IgD-negative memory B cell (primary cell): ENCODE data around the gene C1orf159. TPM values are rescaled to one million over a fixed set of nuclear protein-coding genes. Genes with fewer than 3 reads are reported as not detected.
"Not testable (repeated sequence)": the region's sequence is repeated elsewhere in the genome, so short reads cannot be mapped to it uniquely, and the experiment has no call there.

Experiments used
- H3K27ac Mint-ChIP-seq, 3 donors: one replicate each; pipeline ENCODE4 v1.8.0; 2020 to 2022; ENCODE audit warnings: mild to moderate bottlenecking in 3 of 3, mixed read lengths in 3 of 3, moderate library complexity in 1 of 3
- H3K27me3 Mint-ChIP-seq: one replicate; pipeline ENCODE4 v1.8.0; 2021; ENCODE audit warnings: mixed read lengths
- H3K36me3 Mint-ChIP-seq: one replicate; pipeline ENCODE4 v1.8.0; 2020; ENCODE audit warnings: mild to moderate bottlenecking, mixed read lengths
- H3K4me1 Mint-ChIP-seq, 3 donors: one replicate each; pipeline ENCODE4 v1.8.0; 2020 to 2022; ENCODE audit warnings: mixed read lengths in 3 of 3, mild to moderate bottlenecking in 1 of 3
- H3K4me3 Mint-ChIP-seq, 4 donors: one replicate each; pipeline ENCODE4 v1.8.0; 2020 to 2022; ENCODE audit warnings: mild to moderate bottlenecking in 4 of 4, mixed read lengths in 4 of 4, moderate library complexity in 3 of 4
- H3K9me3 Mint-ChIP-seq, 3 donors: one replicate each; pipeline ENCODE4 v1.8.0; 2020 to 2021; ENCODE audit warnings: mixed read lengths in 3 of 3, mild to moderate bottlenecking in 1 of 3
- polyA plus RNA-seq: library from polyadenylated mRNA; unstranded; fragments of 300-500 nt; fragmentation: Illumina TruSeq; gene quantifications from one replicate; pipeline ENCODE4 v1.2.3, GENCODE V29; 2021

The C1orf159 gene
- polyA plus RNA-seq, 1 donor from 2014 or later: 7.9 TPM

DNA sequence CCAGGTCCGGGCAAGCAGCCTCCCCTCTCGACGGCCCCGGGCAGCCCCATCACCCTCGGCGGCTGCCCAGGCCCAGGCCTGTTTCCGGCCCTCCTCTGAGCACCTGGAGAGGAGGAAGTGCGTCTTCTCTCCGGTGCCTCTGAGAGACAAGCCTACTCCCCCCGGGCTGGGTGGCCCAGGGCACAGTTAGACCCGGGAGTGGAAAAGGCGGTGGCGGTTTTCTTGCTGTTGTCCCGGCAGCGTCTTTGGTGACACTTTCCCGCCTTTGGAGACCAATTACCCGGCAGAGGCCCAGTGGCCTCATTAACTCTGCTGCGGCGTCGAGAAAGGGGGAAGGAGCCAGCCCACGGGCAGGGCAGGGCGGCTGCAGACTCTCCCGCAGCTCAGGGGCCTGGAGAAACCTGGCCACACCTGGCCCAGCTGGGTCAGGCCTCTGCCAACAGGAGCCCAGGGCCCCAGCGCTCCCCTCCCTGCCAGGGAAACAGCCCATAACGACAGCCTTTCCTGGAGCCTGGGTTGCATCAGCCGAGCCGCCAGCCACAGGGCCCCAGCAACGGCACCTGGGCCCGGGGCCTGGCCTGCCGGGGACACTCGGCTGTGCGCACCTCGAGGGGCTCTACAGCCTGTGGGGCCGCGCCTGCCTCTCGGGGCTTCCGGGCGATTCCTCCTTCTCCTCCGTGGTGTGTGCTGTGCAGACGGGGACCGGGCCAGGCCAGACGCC lies 28.4 kb upstream of the C1orf159 start:
- Mint-ChIP-seq H3K27ac (peak overlapping the region; percentile 89 to 95 (median 92)), H3K4me3 (peak overlapping the region; percentile 65 to 83 (median 77)), H3K27me3 (no peaks in the 10 kb centered on the region), H3K9me3 (no peaks in the 10 kb centered on the region), H3K36me3 (no peaks in the 10 kb centered on the region), H3K4me1 (peaks cover 10 to 18% (median 13%) of the 10 kb centered on the region in 3 donors)

DNA sequence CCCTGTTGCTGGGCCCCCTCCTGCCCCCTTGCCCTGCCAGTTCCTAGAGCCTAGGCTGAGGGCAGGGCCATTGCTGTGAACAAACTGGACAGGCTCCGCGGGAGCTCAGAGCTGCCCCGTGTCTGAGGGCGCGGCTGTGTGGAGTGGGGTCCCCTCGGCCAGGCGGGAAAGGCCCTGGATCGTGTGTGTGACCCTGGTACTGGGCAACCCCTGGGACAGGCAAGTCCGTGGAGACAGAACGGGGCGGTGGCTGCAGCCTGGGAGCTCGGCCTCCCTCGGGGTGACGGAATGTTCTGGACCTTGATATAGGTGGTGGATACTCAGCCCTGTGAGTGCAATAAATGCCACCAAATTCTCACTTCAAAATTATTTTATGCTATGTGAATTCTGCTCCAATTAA lies 27.7 kb upstream of the C1orf159 start:
- Mint-ChIP-seq H3K9me3 (no peaks in the 10 kb centered on the region), H3K27me3 (no peaks in the 10 kb centered on the region), H3K27ac (peak overlapping the region; percentile 89 to 95 (median 92))

DNA sequence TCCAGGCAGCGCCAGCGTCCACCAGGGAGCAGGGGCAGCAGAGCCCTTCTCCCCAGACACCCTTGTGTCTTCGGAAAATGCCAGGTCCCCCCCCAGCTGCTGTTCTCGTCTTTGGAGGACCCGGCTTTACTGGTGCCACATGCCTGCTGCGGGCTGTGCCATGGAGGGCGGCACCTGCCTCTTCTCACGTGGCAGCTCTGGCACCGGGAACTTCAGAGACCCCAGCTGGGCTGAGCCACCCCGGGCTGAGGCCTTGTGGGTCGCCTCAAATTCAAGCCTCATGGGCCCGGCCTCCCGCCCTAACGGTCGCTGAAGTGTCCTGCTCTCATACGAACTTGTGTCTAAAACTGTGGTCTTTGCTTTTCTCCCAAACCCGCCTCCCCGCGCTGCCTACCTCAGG lies 27.0 kb upstream of the C1orf159 start:
- Mint-ChIP-seq H3K36me3 (no peaks in the 10 kb centered on the region), H3K27me3 (no peaks in the 10 kb centered on the region), H3K27ac (peak overlapping the region in 2 of 3 donors; percentile 76 to 95), H3K4me3 (peak overlapping the region in 2 of 4 donors; percentile 47 to 83), H3K4me1 (peaks cover 9 to 21% (median 18%) of the 10 kb centered on the region in 3 donors), H3K9me3 (no peaks in the 10 kb centered on the region)

More for the DNA sequence above, 27.7 kb upstream of the C1orf159 start:
- H3K4me1 Mint-ChIP-seq: peaks cover 10 to 18% (median 14%) of the 10 kb centered on the region in 3 donors
- no peaks in the 10 kb centered on the region for H3K36me3 Mint-ChIP-seq
- peak overlapping the region; percentile 65 to 83 (median 77) for H3K4me3 Mint-ChIP-seq

DNA sequence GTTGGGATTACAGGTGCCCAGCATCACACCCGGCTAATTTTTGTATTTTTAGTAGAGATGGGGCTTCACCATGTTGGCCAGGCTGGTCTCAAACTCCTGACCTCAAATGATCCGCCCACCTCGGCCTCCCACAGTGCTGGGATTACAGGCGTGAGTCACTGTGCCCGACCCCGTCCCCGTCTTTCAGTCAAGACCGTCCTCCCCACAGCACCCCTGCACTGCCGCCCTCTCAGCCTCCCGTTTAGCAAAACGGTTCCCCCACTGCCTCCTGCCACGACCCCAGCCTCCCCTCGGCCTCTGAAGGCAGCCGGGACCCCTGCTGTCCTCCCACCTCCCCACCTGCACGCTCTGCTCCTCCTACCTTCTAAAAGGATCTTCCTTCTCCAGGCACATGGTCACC lies 26.5 kb upstream of the C1orf159 start:
- not testable (repeated sequence) for H3K9me3 Mint-ChIP-seq, H3K36me3 Mint-ChIP-seq, H3K27me3 Mint-ChIP-seq
- Mint-ChIP-seq H3K27ac (peak overlapping the region; percentile 39 to 95 (median 76)), H3K4me1 (peaks cover 10 to 23% (median 19%) of the 10 kb centered on the region in 3 donors), H3K4me3 (peak overlapping the region in 3 of 4 donors; percentile 23 to 83 (median 47))

DNA sequence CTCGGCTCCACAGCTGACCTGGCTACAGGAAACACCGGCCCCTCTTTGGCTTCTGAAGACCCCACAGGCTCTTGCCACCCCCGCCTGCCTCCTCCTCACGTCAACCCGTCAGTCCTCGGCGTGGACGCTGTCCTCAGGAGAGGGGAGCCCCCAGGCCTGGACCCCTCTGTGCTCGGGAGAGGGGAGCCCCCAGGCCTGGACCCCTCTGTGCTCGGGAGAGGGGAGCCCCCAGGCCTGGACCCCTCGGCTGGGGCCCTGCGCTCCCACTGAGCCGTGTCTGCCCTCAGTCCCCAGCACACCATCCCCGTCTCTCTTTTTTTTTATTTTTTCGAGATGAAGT lies 26.0 kb upstream of the C1orf159 start:
- Mint-ChIP-seq H3K27me3 (no peaks in the 10 kb centered on the region), H3K4me1 (peaks cover 12 to 23% (median 20%) of the 10 kb centered on the region in 3 donors), H3K9me3 (no peaks in the 10 kb centered on the region), H3K4me3 (peak overlapping the region in 2 of 4 donors; percentile 23 to 32), H3K27ac (peak overlapping the region; percentile 39 to 95 (median 76)), H3K36me3 (no peaks in the 10 kb centered on the region)

DNA sequence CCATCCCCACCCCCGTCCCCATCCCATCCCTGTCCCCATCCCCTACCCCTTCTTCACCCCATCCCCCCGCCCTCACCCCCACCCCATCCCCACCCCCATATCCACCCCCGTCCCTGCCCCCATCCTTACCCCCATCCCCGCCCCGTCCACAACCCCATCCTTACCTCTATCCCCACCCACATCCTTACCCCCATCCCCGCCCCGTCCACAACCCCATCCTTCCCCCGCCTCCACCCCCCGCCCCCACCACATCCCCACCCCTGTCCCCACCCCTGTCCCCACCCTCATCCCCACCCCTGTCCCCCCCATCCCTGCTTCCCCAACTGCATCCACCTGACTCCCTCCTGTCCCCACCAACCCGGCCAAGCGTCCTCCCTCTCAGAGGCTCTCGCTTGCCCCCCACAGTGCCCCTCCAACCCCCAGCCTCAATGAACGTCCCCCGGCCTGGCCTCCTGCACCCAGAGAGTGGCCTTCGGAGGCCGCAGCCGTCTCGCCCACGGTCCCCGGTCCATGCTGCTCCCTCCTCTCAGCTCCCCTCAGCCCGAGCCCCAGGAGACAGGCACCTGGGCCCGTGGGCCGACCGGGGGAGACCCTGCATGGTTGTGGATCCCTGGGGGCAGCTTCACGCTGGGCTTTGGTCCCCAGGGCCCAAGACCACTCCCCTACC lies 25.5 kb upstream of the C1orf159 start:
- Mint-ChIP-seq H3K4me3 (peak overlapping the region in 1 of 4 donors; percentile 71), H3K9me3 (no peaks in the 10 kb centered on the region), H3K27ac (no peak overlapping the region), H3K4me1 (peaks cover 12 to 23% (median 20%) of the 10 kb centered on the region in 3 donors), H3K36me3 (no peaks in the 10 kb centered on the region), H3K27me3 (no peaks in the 10 kb centered on the region)

DNA sequence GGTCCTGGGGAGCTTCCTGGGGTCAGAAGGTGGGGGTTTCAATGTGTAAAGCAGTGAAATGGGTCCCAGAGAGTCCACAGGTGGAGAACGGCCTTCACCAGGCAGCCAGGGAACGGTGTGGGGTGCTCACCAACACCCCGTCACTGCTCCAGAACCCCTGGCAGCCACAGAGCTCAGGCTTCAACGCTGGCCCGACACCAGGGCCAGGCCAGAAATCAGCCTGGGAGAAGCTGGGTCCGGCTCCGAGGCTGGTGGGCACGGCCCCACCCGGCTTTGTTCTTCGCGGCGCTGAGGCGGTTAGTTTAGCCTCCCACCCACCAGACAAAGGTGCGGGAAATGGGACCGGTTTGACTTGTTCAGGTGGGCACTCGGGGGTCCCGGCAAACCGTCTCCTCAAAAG lies 24.8 kb upstream of the C1orf159 start:
- Mint-ChIP-seq H3K4me1 (peaks cover 13 to 27% (median 21%) of the 10 kb centered on the region in 3 donors), H3K27ac (no peak overlapping the region), H3K36me3 (no peaks in the 10 kb centered on the region), H3K9me3 (no peaks in the 10 kb centered on the region), H3K27me3 (no peaks in the 10 kb centered on the region), H3K4me3 (no peak overlapping the region)

DNA sequence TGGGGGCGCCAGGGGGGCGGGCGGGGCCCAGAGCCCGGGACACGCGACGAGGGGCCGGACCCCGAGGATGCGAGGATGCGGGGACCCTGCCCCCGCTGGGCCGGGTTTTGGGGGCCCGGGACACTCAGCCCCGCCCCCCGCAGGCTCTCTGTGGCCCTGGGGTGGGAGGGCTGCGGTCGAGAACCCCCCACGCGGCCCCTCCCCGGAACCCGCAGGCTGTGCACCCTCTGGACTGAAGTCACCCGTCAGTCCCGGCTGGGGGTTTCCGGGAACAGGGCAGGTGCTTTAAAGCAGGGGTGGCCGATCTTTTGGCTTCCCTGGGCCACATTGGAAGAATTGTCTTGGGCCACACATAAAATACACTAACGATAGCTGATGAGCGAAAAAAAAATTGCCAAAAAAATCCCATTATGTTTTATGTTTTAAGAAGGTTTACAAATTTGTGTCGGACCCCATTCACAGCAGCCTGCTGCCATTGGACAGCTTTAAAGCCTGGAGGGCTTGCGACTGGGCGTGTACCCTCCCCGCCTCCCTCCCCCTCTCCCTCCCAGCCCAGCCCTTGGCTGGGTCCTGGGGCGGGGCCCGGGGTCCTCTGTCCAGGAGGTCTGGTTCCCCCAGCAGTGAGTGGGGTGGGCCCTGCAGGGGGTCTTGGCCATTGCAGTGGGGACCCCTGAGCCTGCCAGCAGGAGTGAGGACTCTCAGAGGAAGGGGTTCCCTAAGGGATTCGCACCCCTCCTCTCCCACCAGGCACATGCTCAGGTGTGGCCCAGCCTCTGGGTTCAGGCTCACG lies 21.6 kb upstream of the C1orf159 start:
- peak overlapping the region; percentile 98 to 99 (median 98) for H3K27ac Mint-ChIP-seq

DNA sequence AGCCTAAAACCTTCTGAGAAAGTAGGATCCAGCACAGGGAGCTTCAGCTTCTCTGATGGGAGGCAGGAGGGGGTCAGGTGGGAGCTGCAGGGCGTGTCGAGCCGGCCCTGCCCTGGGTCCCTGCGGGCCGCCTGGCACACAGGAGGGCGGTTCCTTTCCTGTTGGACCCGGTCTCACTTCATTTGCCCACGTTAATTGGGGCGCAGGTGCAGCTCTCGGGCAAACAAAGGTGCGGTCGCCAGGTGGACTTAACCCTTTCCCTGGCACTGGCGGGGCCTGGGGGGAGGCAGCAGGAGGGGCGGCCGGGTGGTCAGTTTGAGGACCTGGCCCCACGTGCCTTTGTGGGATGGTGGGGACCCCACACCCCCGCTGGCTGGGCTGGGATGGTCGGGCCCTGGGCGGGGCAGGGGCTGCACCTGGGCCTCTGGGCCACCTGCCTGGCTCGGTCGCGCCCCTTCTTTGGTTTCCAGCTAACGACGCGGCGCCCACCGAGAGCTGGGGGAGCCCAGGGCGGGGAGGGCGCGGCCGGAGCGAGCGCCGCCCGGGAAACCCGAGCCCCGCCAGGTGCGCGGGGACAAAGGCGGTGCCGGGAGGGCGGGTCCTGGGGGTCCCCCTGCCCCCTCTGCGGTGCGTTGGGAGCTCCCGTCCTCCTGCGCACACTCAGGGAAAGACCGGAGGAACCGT lies 20.8 kb upstream of the C1orf159 start:
- Mint-ChIP-seq H3K27me3 (no peaks in the 10 kb centered on the region), H3K36me3 (no peaks in the 10 kb centered on the region), H3K4me3 (peak overlapping the region; percentile 78 to 93 (median 86)), H3K27ac (peak overlapping the region; percentile 95 to 98 (median 98)), H3K9me3 (no peaks in the 10 kb centered on the region), H3K4me1 (peaks cover 13 to 19% (median 18%) of the 10 kb centered on the region in 3 donors)

More for the DNA sequence above, 21.6 kb upstream of the C1orf159 start:
- Mint-ChIP-seq H3K4me1 (peaks cover 13 to 18% (median 18%) of the 10 kb centered on the region in 3 donors), H3K9me3 (no peaks in the 10 kb centered on the region), H3K36me3 (no peaks in the 10 kb centered on the region), H3K27me3 (no peaks in the 10 kb centered on the region), H3K4me3 (peak overlapping the region; percentile 83 to 96 (median 92))

DNA sequence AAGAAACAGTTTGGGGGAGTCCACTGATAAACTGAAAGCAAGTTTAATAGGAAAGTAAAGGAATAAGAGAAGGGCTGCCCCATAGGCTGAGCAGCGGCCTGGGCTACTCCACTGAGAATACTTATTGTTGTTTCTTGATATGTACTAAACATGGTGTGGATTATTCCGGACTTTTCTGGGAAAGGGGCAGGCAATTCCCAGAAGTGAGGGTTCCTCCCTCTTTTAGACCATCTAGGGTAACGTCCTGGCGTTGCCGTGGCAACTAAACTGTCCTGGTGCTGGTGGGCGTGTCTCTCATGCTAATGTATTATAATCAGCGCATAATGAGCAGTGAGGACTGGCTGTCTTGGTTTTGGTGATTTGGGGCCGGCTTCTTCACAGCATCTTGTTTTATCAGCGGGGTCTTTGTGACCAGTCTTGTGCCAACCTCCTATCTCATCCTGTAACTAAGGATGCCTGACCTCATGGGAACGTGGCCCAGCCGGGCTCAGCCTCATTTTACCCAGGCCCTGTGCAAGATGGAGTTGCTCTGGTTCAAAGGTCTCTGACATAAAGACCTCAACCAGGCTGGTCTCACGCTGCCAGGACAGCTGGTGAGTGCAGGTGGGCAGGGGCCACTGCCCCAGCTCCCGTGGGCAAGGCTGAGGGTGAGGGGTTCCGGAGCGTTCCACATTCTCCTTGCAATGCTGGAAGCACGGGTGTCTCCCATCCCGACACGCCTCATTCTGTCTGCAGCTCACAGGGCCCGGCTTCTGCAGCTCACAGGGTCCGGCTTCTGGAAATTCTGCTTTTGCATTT lies 19.6 kb upstream of the C1orf159 start:
- Mint-ChIP-seq H3K27ac (peak overlapping the region; percentile 95 to 98 (median 95)), H3K4me3 (peak overlapping the region in 3 of 4 donors; percentile 1 to 93 (median 83)), H3K4me1 (peaks cover 13 to 21% (median 20%) of the 10 kb centered on the region in 3 donors), H3K9me3 (no peaks in the 10 kb centered on the region), H3K36me3 (no peaks in the 10 kb centered on the region), H3K27me3 (no peaks in the 10 kb centered on the region)

DNA sequence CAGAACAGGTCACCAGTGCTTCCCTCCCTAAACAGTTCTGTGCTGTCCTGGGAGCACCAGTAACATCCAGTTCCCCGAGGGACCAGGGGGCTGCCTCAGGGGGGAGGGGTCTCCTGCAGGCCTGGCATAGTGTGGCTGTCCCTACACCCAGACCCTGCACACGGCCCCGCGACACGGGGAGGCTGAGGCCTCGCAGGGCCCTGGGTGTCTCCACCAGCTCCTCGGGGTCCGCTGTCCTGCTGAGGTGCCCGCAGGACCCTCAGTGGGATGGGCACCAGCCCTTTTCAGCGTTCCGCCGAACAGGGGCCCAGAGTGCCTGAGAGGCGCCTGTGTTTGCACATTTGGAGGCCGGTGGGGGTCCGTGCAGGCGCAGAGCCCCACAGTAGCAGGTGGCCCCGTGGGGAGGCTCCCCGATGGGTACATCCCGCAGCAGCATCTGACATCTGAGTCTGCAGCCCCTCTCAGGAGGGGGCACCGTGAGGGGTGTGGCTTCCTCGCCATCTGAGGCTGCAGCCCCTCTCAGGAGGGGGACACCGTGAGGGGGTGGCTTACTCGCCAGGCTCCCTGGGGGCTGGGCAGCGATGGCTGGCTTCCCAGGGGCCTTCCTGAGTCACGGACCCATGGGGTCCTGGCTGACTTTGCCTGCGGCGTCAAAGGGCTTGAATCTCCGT lies 18.5 kb upstream of the C1orf159 start:
- peaks cover 1% of the 10 kb centered on the region for H3K27me3 Mint-ChIP-seq
- H3K27ac Mint-ChIP-seq: peak overlapping the region in 2 of 3 donors; percentile 39 to 84
- peaks cover 13 to 22% (median 21%) of the 10 kb centered on the region in 3 donors for H3K4me1 Mint-ChIP-seq
- H3K4me3 Mint-ChIP-seq: no peak overlapping the region
- H3K9me3 Mint-ChIP-seq: no peaks in the 10 kb centered on the region
- H3K36me3 Mint-ChIP-seq: no peaks in the 10 kb centered on the region

DNA sequence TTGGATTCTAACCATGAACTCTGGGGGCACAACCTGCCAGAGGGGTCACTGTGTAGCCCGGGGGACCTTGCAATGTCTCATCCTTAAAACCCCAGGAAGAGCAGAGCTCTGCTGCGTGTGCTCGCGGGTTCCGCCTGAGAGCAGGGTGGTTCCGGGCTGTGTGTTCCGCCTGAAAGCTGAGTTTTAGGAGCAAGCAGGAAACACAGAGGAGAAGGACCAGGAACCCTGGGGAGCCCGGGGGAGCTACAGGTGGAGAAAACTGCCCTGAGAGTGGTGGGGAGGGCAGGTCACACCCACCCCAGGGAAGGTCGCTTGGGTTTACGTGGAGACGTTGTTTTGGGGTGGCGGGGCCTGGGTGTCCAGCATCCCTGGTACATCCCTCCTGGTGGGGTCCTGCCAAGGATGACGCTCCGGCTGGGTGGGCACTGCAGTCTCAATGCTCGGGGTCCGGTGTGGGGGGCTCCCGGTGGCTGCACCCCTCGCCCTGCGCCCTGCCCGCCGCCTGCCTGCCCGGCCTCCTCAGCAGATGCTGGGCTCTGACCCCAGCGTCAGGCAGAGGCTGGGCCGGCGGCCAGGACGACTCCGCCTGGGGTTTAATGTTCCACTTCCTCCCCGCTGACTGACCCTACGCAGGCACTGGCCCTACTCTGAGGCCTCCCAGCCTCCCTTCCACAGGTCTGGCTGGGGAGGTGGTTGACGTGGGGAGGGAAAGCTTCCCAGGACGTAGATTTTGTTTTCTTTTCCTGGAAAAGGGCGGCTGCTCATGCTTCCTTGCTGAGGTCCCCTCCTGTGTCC lies 17.3 kb upstream of the C1orf159 start:
- H3K4me3 Mint-ChIP-seq: no peak overlapping the region
- H3K27ac Mint-ChIP-seq: peak overlapping the region; percentile 63 to 84 (median 74)
- H3K27me3 Mint-ChIP-seq: peaks cover 1% of the 10 kb centered on the region
- H3K4me1 Mint-ChIP-seq: peaks cover 13 to 20% (median 17%) of the 10 kb centered on the region in 3 donors
- H3K9me3 Mint-ChIP-seq: no peaks in the 10 kb centered on the region
- H3K36me3 Mint-ChIP-seq: no peaks in the 10 kb centered on the region
